NCI-H2196 (cell line): ENCODE results near the gene RIPOR3.
"Not testable (repeated sequence)": the region's sequence is repeated elsewhere in the genome, so short reads cannot be mapped to it uniquely, and the experiment has no call there.

Experiments used
- DNase-seq: peaks from one replicate; lab custom pipeline; 2025; ENCODE audit not compliant: unreplicated experiment; lab: John Stamatoyannopoulos, UW

The RIPOR3 gene

GRCh38 chr20:50635676-50636600, 55.4 kb downstream of the RIPOR3 start:
- peak; percentile 41 for DNase-seq

DNA sequence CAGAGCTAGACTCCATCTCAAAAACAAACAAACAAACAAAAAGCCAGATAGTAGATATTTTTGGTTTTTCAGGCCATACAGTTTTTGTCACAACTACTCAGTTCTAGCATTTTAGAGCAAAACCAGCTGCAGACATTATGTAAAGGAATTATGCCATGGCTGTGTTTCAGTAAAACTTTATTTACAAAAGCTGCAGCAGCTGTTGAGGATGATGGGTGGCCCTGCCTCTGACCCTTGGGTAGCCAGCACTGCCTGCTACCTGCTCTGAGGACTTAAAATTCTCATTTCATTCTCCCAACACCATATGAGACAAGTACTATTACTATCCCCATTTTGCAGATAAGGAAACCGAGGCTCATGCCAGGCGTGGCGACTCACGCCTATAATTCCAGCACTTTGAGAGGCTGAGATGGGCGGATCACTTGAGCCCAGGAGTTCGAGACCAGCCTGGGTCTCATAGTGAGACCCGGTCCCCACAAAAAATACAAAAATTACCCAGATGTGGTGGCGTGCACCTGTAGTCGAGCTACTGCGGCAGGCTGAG, 56.3 kb downstream of the RIPOR3 start:
- no peak for DNase-seq

DNA sequence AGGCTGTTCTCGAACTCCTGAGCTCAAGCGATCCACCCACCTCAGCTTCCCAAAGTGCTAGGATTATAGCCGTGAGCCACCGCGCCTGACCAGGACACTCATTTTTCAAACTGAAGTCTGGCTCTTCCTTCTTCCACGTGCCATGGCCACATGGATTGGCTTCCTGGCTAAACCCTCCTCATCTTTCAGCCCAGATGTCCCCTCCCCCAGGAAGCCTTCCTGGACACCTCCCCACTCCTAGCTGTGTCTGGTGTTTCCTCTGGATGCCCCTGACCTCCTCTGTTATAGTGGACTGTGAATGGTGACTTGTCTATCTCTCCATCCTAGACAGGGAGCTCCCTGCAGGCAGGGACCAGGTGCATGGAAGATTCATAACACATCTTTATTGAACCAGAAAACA, 57.2 kb downstream of the RIPOR3 start:
- DNase-seq = no peak

GRCh38 chr20:50633361-50633760, 58.0 kb downstream of the RIPOR3 start:
- DNase-seq = no peak

DNA sequence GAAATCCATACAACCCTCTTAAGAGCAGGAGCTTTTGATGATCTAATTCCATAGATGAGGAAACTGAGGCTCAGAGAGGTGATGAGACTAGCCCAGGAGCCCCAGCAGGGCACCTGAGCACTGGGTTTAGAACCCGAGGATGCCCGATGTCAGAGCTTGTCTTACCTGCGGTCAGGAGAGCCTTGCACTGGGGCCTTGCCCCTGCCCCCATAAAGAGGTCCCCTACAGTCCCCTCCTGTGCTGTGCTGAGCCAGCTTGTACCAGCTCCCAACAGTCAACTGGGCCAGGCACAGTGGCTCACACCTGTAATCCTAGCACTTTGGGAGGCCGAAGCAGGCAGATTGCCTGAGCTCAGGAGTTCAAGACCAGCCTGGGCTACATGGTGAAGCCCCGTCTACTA, 58.6 kb downstream of the RIPOR3 start:
- no peak for DNase-seq

- no peak for DNase-seq
These were observed 59.1 kb downstream of the RIPOR3 start for GRCh38 chr20:50632236-50632635.

- DNase-seq = no peak
These were observed 60.6 kb downstream of the RIPOR3 start for GRCh38 chr20:50630578-50631263.

GRCh38 chr20:50629670-50630045, 61.7 kb downstream of the RIPOR3 start:
- DNase-seq = no peak

- DNase-seq = no peak
These were observed 62.3 kb downstream of the RIPOR3 start for GRCh38 chr20:50628853-50629669.

GRCh38 chr20:50628332-50628731, 63.0 kb downstream of the RIPOR3 start:
- DNase-seq = no peak

- no peak for DNase-seq
These were observed 63.6 kb downstream of the RIPOR3 start for GRCh38 chr20:50627747-50628146.

- DNase-seq = peak; percentile 65
These were observed 65.2 kb downstream of the RIPOR3 start for GRCh38 chr20:50625986-50626677.

- DNase-seq = peak; percentile 95
These were observed 66.9 kb downstream of the RIPOR3 start for GRCh38 chr20:50624351-50625016.

DNA sequence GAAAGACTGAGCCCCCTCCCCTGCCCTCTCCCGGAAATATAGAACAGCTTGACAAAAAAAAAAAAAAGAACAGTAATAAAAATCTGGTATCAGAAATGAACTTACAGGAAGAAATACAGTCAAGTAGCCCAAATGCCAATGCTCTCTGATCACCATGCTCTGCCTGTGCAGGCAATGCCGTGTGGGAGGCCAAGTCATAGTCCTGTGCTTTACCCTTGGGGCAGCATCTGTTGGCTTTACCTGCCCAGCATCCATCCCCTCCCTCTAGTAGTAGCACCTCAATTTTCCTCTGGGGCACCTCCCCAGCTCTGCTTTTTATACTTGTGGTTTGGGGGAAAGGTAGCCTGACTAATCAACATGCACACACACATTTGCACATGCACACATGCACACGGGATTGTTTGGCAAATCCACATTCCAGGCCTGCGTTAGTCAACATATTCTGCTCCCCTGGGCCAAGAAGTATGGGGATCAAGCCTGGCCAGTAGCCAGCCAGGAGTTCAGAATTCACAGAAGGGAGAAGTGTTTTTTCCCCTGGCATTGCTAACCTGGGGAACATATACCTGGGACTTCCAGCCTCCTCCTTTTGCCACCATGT, 70.2 kb downstream of the RIPOR3 start:
- no peak for DNase-seq

GRCh38 chr20:50620459-50620858, 70.9 kb downstream of the RIPOR3 start:
- DNase-seq = not testable (repeated sequence)

- no peak for DNase-seq
These were observed 72.8 kb downstream of the RIPOR3 start for GRCh38 chr20:50618537-50618936.

DNA sequence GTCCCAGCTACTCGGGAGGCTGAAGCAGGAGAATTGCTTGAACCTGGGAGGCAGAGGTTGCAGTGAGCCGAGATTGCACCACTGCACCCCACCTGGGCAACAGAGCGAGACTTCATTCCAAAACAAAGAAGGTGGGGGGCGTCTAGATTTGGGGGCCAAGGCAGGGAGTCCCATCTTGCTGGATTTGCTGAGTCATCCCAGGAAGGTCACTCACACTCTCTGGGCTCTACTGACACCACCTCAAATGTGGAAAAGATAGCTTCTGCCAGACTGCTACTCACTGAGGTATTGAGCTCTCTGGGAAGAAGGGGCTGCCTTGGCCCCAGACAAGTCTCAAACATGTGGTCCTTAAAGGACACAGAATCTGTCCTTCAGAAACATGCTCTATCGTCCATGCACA, 74.3 kb downstream of the RIPOR3 start:
- no peak for DNase-seq

- no peak for DNase-seq
These were observed 75.9 kb downstream of the RIPOR3 start for GRCh38 chr20:50615407-50615806.

GRCh38 chr20:50613438-50614169, 77.7 kb downstream of the RIPOR3 start:
- DNase-seq = no peak
